Tibial nerve (tissue), 3 donors: ENCODE results near the gene SGCB.

Experiments used
- CTCF ChIP-seq, 5 experiments: fragments of 200-600 bp in 3 of 5; fragments of 450-650 bp in 2 of 5; sonication (generic) in 3 of 5; IDR thresholded peaks; one replicate each; pipeline ENCODE4 v1.5.1; 2016 to 2019; ENCODE audit warnings: antibody characterized with exemption in 5 of 5, mild to moderate bottlenecking in 3 of 5, moderate library complexity in 2 of 5
- POLR2A ChIP-seq, 2 donors: fragments of 450-650 bp; IDR thresholded peaks; one replicate each; pipeline ENCODE4 v1.6.1; 2017; ENCODE audit warnings: antibody characterized with exemption in 2 of 2, mild to moderate bottlenecking in 2 of 2, moderate library complexity in 2 of 2

- TF ChIP-seq POLR2A (IDR thresholded peaks at IDR 0.05), result no peak
- TF ChIP-seq CTCF (IDR thresholded peaks at IDR 0.05), result no peak
Measured at GRCh38 chr4:52079659-52080058, 41.6 kb upstream of the SGCB start.
